OCI-LY7 (cell line): Measurements from ENCODE around the gene PITPNC1. TPM values are rescaled to one million over a fixed set of nuclear protein-coding genes. Genes with fewer than 3 reads are reported as not detected.
A peak's percentile ranks its signal among the peaks of the same experiment; 100 is the strongest.

Experiments used
- BruUV-seq: library from RNA; stranded (reverse); fragments of 400-500 nt; replicated peaks from 2 replicates; lab custom pipeline; 2021; lab: Mats Ljungman, UMichigan
- CTCF ChIA-PET: fragments of 300-600 bp; sonication (Branson Sonifier 250); formaldehyde crosslinking; loops from one replicate; lab custom pipeline; 2022; ENCODE audit warnings: antibody characterized with exemption; ENCODE audit not compliant: unreplicated experiment; lab: Charles Lee
- POLR2A ChIA-PET: fragments of 300-600 bp; sonication (Branson Sonifier 250); formaldehyde crosslinking; loops from one replicate; lab custom pipeline; 2022; ENCODE audit warnings: antibody characterized with exemption; lab: Charles Lee
- DNase-seq: peaks from one replicate; pipeline ENCODE4 v3.0.0-alpha.2; 2015; ENCODE audit warnings: low spot score
- H2AFZ ChIP-seq: fragments of 200-600 bp; sonication (generic), shearing (Covaris generic); 2 replicates; pipeline ENCODE4 v1.6.1; 2014; ENCODE audit warnings: mild to moderate bottlenecking, antibody characterized with exemption, low read length, moderate library complexity
- H3K27ac ChIP-seq: fragments of 200-600 bp; sonication (generic); 2 replicates; pipeline ENCODE4 v1.5.1; 2014; ENCODE audit warnings: mixed run types, low read depth, mild to moderate bottlenecking, moderate library complexity, low read length, inconsistent platforms; ENCODE audit not compliant: poor library complexity, severe bottlenecking
- H3K36me3 ChIP-seq: fragments of 200-600 bp; sonication (generic); 2 replicates; pipeline ENCODE4 v1.6.1; 2014; ENCODE audit warnings: mild to moderate bottlenecking, antibody characterized with exemption, low read length, moderate library complexity, mixed read lengths; ENCODE audit not compliant: insufficient read depth
- H3K4me1 ChIP-seq: fragments of 200-600 bp; sonication (generic); 2 replicates; pipeline ENCODE4 v1.5.1; 2014; ENCODE audit warnings: mild to moderate bottlenecking, low read length; ENCODE audit not compliant: insufficient read depth, poor library complexity, severe bottlenecking
- H3K4me2 ChIP-seq: fragments of 200-600 bp; sonication (generic); 2 replicates; pipeline ENCODE4 v1.6.1; 2014; ENCODE audit warnings: mild to moderate bottlenecking, low read length
- H3K4me3 ChIP-seq: fragments of 200-600 bp; sonication (generic); 2 replicates; pipeline ENCODE4 v1.5.1; 2014; ENCODE audit warnings: mild to moderate bottlenecking, low read depth, low read length; ENCODE audit not compliant: poor library complexity, severe bottlenecking
- H3K79me2 ChIP-seq: fragments of 200-600 bp; sonication (generic); 2 replicates; pipeline ENCODE4 v1.6.1; 2016; ENCODE audit warnings: low read depth, mild to moderate bottlenecking, low read length, moderate library complexity, mixed read lengths; ENCODE audit not compliant: insufficient read depth
- H3K9me2 ChIP-seq: fragments of 200-600 bp; sonication (generic); 2 replicates; pipeline ENCODE4 v1.6.1; 2016; ENCODE audit warnings: mild to moderate bottlenecking, low read length, mixed read lengths; ENCODE audit not compliant: insufficient read depth
- H3K9me3 ChIP-seq: fragments of 200-600 bp; sonication (generic); 2 replicates; pipeline ENCODE4 v1.6.1; 2014; ENCODE audit warnings: mild to moderate bottlenecking, mixed run types, low read length, mixed read lengths
- H4K20me1 ChIP-seq: fragments of 200-600 bp; sonication (generic); 2 replicates; pipeline ENCODE4 v1.6.1; 2014; ENCODE audit warnings: mild to moderate bottlenecking, antibody characterized with exemption, low read length, moderate library complexity, mixed read lengths; ENCODE audit not compliant: insufficient read depth
- CTCF ChIP-seq: fragments of 200-600 bp; sonication (generic); conservative IDR thresholded peaks from 2 replicates; pipeline ENCODE4 v1.5.1; 2014; ENCODE audit warnings: mild to moderate bottlenecking, antibody characterized with exemption, low read length, moderate library complexity, mixed read lengths
- EZH2phosphoT487 ChIP-seq: fragments of 200-600 bp; sonication (generic); IDR thresholded peaks from 2 replicates; pipeline ENCODE4 v1.6.1; 2018; ENCODE audit warnings: low read depth, borderline replicate concordance, mild to moderate bottlenecking, mixed run types, antibody characterized with exemption, low read length, moderate library complexity, mixed read lengths
- intact Hi-C: fragments of 100-400 bp; cut with micrococcal nuclease; formaldehyde crosslinking; loops from one replicate; pipeline ENCODE4 v1.10.0; 2022; ENCODE audit not compliant: unreplicated experiment
- total RNA-seq, 2 experiments: library from RNA; depleted of rRNA in 1 of 2; stranded (reverse); fragments of >200 nt in 1 of 2; shearing (Covaris generic) in 1 of 2; gene quantifications; 2 replicates each; pipeline ENCODE4 v1.2.3, GENCODE V29; 2014 to 2022

The PITPNC1 gene
- total RNA-seq, 2 experiments from 2014 or later: 14.3 to 21.1 TPM

- Histone ChIP-seq H4K20me1 (no peaks in the 10 kb centered on the region), H3K79me2 (no peaks in the 10 kb centered on the region), H3K4me3 (no peak overlapping the region), H3K4me2 (no peak overlapping the region), H2AFZ (no peak overlapping the region), H3K36me3 (no peaks in the 10 kb centered on the region), H3K4me1 (no peaks in the 10 kb centered on the region), H3K9me3 (no peaks in the 10 kb centered on the region), H3K9me2 (no peaks in the 10 kb centered on the region), H3K27ac (no peak overlapping the region)
- ChIA-PET POLR2A (no interaction called here), CTCF (no interaction called here)
- no peak for DNase-seq
- no peak for TF ChIP-seq EZH2phosphoT487
- no TSS peak for BruUV-seq
- intact Hi-C loops: no loop called here
These were observed 248.0 kb downstream of the PITPNC1 start for GRCh38 chr17:67624886-67625656.

- H3K79me2 ChIP-seq: no peaks in the 10 kb centered on the region
- CTCF ChIA-PET: no interaction called here
- BruUV-seq: no TSS peak
These were observed 248.9 kb downstream of the PITPNC1 start for GRCh38 chr17:67625971-67626370.

GRCh38 chr17:67628580-67629013, 251.5 kb downstream of the PITPNC1 start:
- no peaks in the 10 kb centered on the region for H3K36me3 ChIP-seq
- H3K9me2 ChIP-seq: no peaks in the 10 kb centered on the region
- TF ChIP-seq EZH2phosphoT487 (no peak), CTCF (peak; percentile 42; the same call in 1 of the 2 replicates)
- H3K27ac ChIP-seq: no peak overlapping the region
- no peaks in the 10 kb centered on the region for H3K4me1 ChIP-seq
- ChIA-PET POLR2A (no interaction called here), CTCF (no interaction called here)
- H3K4me3 ChIP-seq: no peak overlapping the region
- H3K9me3 ChIP-seq: no peaks in the 10 kb centered on the region
- intact Hi-C loops: no loop called here
- peak; percentile 8 for DNase-seq
- H3K4me2 ChIP-seq: no peak overlapping the region
- no TSS peak for BruUV-seq
- H4K20me1 ChIP-seq: no peaks in the 10 kb centered on the region
- no peaks in the 10 kb centered on the region for H3K79me2 ChIP-seq
- no peak overlapping the region for H2AFZ ChIP-seq

More at GRCh38 chr17:67625971-67626370, 248.9 kb downstream of the PITPNC1 start:
- no peak overlapping the region for H3K27ac ChIP-seq
- H4K20me1 ChIP-seq: no peaks in the 10 kb centered on the region
- POLR2A ChIA-PET: no interaction called here
- no peak for DNase-seq
- no peaks in the 10 kb centered on the region for H3K36me3 ChIP-seq
- H3K4me2 ChIP-seq: no peak overlapping the region
- H3K4me3 ChIP-seq: no peak overlapping the region
- intact Hi-C loops: no loop called here
- no peaks in the 10 kb centered on the region for H3K9me3 ChIP-seq
- no peaks in the 10 kb centered on the region for H3K4me1 ChIP-seq
- H3K9me2 ChIP-seq: no peaks in the 10 kb centered on the region
- H2AFZ ChIP-seq: no peak overlapping the region
- TF ChIP-seq EZH2phosphoT487: no peak
- no peak for TF ChIP-seq CTCF
